Measurements from ENCODE around the gene MIA2.
"Not testable (repeated sequence)": the region's sequence is repeated elsewhere in the genome, so short reads cannot be mapped to it uniquely, and the experiment has no call there.

Gene MIA2

GRCh38 chr14:39320318-39320717 is 86.6 kb downstream of the MIA2 start:
- H3K36me3 ChIP-seq (ENCODE audit: insufficient read depth), result no peaks in the 10 kb centered on the region
- H3K9ac ChIP-seq, result no peak overlapping the region
- H3K79me2 ChIP-seq (ENCODE audit: insufficient read depth, low read depth), result no peaks in the 10 kb centered on the region
- no peaks in the 10 kb centered on the region for H4K20me1 ChIP-seq (ENCODE audit: insufficient read depth)
- no peak for TF ChIP-seq CTCF (conservative IDR thresholded peaks at IDR 0.05; ENCODE audit: low read depth, low read length)
- H3K27me3 ChIP-seq (ENCODE audit: insufficient read depth, low read depth), result no peaks in the 10 kb centered on the region
- H3K27ac ChIP-seq, result no peak overlapping the region
- H3K4me2 ChIP-seq, result no peak overlapping the region
- no peak overlapping the region for H3K4me3 ChIP-seq (IDR thresholded peaks at IDR 0.05; ENCODE audit: insufficient read depth, low read depth, low read length)
- H3K4me1 ChIP-seq (ENCODE audit: low read depth, poor library complexity, severe bottlenecking), result no peaks in the 10 kb centered on the region
- no peak overlapping the region for H2AFZ ChIP-seq (ENCODE audit: low read depth)

GRCh38 chr14:39322807-39323206 is 89.1 kb downstream of the MIA2 start:
- Histone ChIP-seq H3K4me2 (no peak overlapping the region), H3K27ac (no peak overlapping the region), H3K36me3 (ENCODE audit: insufficient read depth) (no peaks in the 10 kb centered on the region), H3K27me3 (ENCODE audit: insufficient read depth, low read depth) (no peaks in the 10 kb centered on the region), H2AFZ (ENCODE audit: low read depth) (no peak overlapping the region), H3K9ac (no peak overlapping the region), H3K4me3 (IDR thresholded peaks at IDR 0.05; ENCODE audit: insufficient read depth, low read depth, low read length) (no peak overlapping the region), H3K79me2 (ENCODE audit: insufficient read depth, low read depth) (no peaks in the 10 kb centered on the region), H4K20me1 (ENCODE audit: insufficient read depth) (no peaks in the 10 kb centered on the region), H3K4me1 (ENCODE audit: low read depth, poor library complexity, severe bottlenecking) (no peaks in the 10 kb centered on the region)
- TF ChIP-seq CTCF (conservative IDR thresholded peaks at IDR 0.05; ENCODE audit: low read depth, low read length), result no peak

GRCh38 chr14:39324097-39324496 is 90.4 kb downstream of the MIA2 start:
- no peaks in the 10 kb centered on the region for H3K4me1 ChIP-seq (ENCODE audit: low read depth, poor library complexity, severe bottlenecking)
- no peak overlapping the region for H3K4me2 ChIP-seq
- no peaks in the 10 kb centered on the region for H3K36me3 ChIP-seq (ENCODE audit: insufficient read depth)
- H3K9ac ChIP-seq, result no peak overlapping the region
- no peak for TF ChIP-seq CTCF (conservative IDR thresholded peaks at IDR 0.05; ENCODE audit: low read depth, low read length)
- H3K4me3 ChIP-seq (IDR thresholded peaks at IDR 0.05; ENCODE audit: insufficient read depth, low read depth, low read length), result no peak overlapping the region
- no peak overlapping the region for H3K27ac ChIP-seq
- H3K79me2 ChIP-seq (ENCODE audit: insufficient read depth, low read depth), result no peaks in the 10 kb centered on the region
- no peaks in the 10 kb centered on the region for H4K20me1 ChIP-seq (ENCODE audit: insufficient read depth)
- no peak overlapping the region for H2AFZ ChIP-seq (ENCODE audit: low read depth)
- H3K27me3 ChIP-seq (ENCODE audit: insufficient read depth, low read depth), result no peaks in the 10 kb centered on the region

GRCh38 chr14:39339003-39339402 is 105.3 kb downstream of the MIA2 start:
- Histone ChIP-seq H3K4me2 (no peak overlapping the region), H3K36me3 (ENCODE audit: insufficient read depth) (no peaks in the 10 kb centered on the region), H3K4me1 (ENCODE audit: low read depth, poor library complexity, severe bottlenecking) (no peaks in the 10 kb centered on the region), H3K9ac (no peak overlapping the region), H3K79me2 (ENCODE audit: insufficient read depth, low read depth) (no peaks in the 10 kb centered on the region), H2AFZ (ENCODE audit: low read depth) (no peak overlapping the region), H3K27ac (no peak overlapping the region), H3K27me3 (ENCODE audit: insufficient read depth, low read depth) (no peaks in the 10 kb centered on the region), H4K20me1 (ENCODE audit: insufficient read depth) (no peaks in the 10 kb centered on the region), H3K4me3 (IDR thresholded peaks at IDR 0.05; ENCODE audit: insufficient read depth, low read depth, low read length) (no peak overlapping the region)
- TF ChIP-seq CTCF (conservative IDR thresholded peaks at IDR 0.05; ENCODE audit: low read depth, low read length), result no peak

- H4K20me1 ChIP-seq (ENCODE audit: insufficient read depth); H3K4me3 ChIP-seq (IDR thresholded peaks at IDR 0.05; ENCODE audit: insufficient read depth, low read depth, low read length); H3K9ac ChIP-seq; H3K27ac ChIP-seq; H3K4me2 ChIP-seq; H3K36me3 ChIP-seq (ENCODE audit: insufficient read depth); H3K27me3 ChIP-seq (ENCODE audit: insufficient read depth, low read depth); H2AFZ ChIP-seq (ENCODE audit: low read depth); H3K4me1 ChIP-seq (ENCODE audit: low read depth, poor library complexity, severe bottlenecking); H3K79me2 ChIP-seq (ENCODE audit: insufficient read depth, low read depth): not testable (repeated sequence)
Observed at GRCh38 chr14:39341126-39341525, 107.4 kb downstream of the MIA2 start.
